Endothelial cell of hepatic sinusoid (primary cell): ENCODE results near the gene TOB2.
"Not testable (repeated sequence)": the region's sequence is repeated elsewhere in the genome, so short reads cannot be mapped to it uniquely, and the experiment has no call there.

Experiments used
- in situ Hi-C: cut with HindIII; loops from 2 replicates; pipeline ENCODE4 v1.10.0; 2017; ENCODE audit warnings: low sequenced_read_pairs

The TOB2 gene

DNA sequence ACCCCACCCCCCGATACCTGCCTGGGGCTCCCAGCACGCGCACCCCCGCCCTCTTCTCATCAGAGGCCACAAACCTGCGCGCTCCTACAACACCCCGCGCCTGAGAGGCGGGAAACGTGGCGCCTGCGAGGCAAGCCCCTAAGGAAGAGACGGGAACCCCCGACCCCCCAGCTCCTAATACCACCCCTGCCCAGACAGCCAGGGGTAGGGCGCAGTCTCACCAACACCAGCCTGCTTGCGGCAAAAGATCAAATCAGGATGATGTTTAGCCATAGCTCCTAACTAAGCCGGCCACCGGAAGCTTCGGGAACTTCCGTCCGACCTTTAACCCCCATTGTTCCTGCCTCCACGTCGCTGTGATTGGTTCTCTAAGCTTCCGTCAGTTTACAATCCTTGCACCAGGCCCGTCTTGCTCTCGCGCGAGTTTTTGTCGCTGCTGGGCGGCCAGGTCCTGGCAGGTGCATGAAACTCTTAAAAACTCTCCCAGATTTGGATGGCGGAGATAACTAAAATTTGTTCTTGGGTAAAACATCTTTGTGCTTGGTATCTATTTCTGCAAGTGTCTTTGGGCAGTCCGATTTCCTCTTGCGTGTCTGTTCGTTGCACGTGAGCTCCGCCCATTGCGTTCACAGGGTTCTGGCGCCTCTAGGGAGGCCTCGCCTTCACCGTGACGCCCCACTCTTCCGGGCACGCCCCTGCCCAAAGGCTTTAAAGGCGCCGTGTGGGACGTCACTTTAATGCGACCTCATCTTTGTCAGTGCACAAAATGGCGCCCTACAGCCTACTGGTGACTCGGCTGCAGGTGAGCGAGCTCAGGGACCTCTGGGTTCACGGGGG, 22.0 kb upstream of the TOB2 start, which contains the start of the genes ACO2 and PHF5A:
ACO2 (plus strand) TSS at position 737 of the 837 bp plus-strand sequence; CDS start at position 767, 30 bp downstream.
PHF5A (minus strand) TSS at position 312 of the 837 bp plus-strand sequence; CDS start at position 273, 39 bp downstream.
- in situ Hi-C loops: no loop called here

DNA sequence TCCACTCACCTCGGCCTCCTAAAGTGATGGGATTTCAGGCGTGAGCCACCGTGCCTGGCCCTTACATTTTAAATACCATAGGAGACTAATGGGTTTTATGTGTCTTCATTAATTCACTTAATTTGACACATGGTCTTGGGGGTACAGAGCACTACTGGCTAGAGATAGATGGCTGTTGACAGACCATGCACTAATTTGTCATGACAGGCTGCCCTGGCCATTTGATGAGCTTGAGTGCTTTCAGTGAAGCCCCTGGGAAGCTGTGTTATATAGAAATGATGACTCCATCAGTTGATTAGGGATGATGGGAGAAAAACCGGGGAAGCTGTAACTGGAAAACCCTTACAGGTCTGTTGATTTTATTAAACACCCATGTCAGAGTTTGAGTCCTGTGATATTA, 15.3 kb upstream of the TOB2 start:
- in situ Hi-C loops: no loop called here

- in situ Hi-C loops: not testable (repeated sequence)
Observed at GRCh38 chr22:41460071-41460470, 13.5 kb upstream of the TOB2 start.

- in situ Hi-C loops: no loop called here
Observed at GRCh38 chr22:41459431-41459830, 12.8 kb upstream of the TOB2 start.

DNA sequence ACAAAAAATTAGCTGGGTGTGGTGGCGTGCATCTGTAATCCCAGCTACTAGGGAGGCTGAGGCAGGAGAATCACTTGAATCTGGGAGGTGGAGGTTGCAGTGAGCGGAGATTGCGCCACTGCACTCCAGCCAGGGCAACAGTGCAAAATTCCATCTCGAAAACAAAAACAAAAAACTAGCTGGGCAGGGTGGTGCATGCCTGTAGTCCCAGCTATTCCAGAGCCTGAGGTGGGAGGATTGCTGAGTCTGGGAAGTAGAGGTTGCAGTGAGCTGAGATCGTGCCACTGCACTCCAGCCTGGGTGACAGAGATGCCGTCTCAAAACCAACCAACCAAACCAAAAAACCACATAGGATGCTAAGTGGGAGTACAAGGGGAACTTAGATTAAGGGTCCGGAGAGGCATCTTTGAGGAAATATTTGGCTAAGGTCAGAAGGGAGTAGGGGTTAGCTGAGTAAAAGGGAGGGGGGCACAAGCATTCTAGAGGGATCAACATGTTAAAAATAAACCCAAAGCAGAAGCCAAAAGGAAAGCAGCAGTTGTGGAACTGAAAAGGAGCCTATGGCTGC, 11.6 kb upstream of the TOB2 start:
- in situ Hi-C loops: no loop called here

GRCh38 chr22:41448189-41448808, 1.7 kb upstream of the TOB2 start:
- in situ Hi-C loops: loop anchor here (5.0 kb wide), 1 partner anchor 64 kb away; no protein-coding TSS in a partner anchor

GRCh38 chr22:41447435-41448188, 1.0 kb upstream of the TOB2 start:
- in situ Hi-C loops: loop anchor here (5.0 kb wide), 1 partner anchor 65 kb away; no protein-coding TSS in a partner anchor

DNA sequence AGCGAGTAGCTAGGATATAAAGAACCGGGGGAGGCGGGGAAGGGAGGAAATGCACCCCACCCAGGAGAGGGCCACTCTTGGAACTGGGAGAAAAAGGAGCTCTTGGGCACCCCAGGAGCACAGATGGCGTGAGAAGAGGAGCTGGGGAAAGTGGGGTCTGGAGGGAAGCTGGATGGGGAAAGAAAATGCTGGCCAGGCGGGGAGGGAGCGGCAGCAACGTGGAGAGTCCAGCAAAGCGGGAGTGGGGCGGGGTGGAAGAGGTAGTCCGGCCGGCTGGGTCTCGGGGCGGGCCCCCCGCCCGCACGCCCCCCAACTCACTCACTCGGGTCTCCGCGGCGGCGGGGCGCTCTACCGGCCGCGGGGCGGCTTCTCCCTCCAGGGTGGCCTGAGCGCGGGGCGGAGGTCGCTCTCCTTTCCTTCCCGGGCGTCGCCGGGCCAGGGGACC, 522 bp downstream of the TOB2 start:
- in situ Hi-C loops: loop anchor here (5.0 kb wide), 1 partner anchor 66 kb away; no protein-coding TSS in a partner anchor

GRCh38 chr22:41445129-41446056, 1.2 kb downstream of the TOB2 start:
- in situ Hi-C loops: loop anchor here (5.0 kb wide), 1 partner anchor 67 kb away; no protein-coding TSS in a partner anchor

GRCh38 chr22:41444360-41445128, 2.1 kb downstream of the TOB2 start:
- in situ Hi-C loops: loop anchor here (5.0 kb wide), 1 partner anchor 68 kb away; no protein-coding TSS in a partner anchor

DNA sequence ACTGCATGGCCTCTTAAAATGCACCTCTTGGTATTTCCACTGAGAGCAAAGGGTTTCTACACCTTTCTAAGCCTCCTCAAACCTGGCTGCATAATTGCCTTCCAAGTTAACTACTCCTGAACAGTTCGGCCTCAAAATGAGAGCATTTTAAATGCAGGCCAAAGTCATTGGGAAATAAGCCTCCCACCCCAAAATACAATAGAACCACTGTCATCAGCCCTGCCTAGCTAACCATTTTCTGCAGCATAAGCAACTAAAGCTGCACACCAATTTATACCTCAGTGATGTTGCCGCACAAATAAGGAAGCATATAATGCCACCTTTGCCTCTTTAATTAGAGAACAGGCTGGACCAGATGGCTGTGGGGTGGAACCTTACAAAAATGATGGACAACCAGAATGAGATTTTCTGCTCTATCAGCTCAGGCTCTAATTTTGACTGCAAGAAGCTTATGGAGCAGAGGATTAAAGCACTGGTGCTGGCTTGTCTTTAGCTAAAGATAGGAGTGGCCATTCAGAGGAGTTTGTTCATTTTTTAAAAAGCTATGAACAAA, 4.3 kb downstream of the TOB2 start:
- in situ Hi-C loops: no loop called here

DNA sequence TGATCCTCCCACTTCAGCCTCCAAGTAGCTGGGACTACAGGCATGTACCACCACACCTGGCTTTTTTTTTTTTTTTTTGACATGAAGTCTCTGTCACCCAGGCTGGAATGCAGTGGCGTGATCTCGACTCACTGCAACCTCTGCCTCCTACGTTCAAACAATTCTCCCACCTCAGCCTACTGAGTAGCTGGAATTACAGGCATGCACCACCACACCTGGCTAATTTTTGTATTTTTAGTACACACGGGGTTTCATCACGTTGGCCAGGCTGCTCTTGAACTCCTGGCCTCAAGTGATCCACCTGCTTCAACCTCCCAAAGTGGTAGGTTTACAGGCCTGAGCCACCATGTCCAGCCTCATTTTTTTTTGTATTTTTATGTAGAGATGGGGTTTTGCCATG, 6.1 kb downstream of the TOB2 start:
- in situ Hi-C loops: not testable (repeated sequence)

DNA sequence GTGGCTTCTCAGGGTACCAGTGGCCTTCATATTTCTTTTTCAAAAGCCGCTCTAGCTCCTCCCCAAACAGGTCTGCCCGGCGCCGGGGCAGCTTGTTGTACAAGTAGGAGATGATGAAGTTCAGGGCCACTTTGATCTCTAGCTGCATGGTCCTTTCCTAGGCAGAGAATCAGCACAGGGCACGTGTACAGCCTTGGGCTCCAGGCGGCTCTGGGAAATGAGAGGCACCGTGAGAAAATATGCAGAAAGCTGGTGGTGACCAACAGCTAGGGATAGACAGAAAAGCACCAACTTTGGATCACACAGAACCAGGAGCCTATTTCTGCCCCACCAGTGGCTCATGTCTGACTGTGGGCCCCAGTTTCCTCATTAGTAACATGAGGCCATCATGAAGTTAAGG, 9.4 kb downstream of the TOB2 start:
- in situ Hi-C loops: no loop called here

- in situ Hi-C loops: no loop called here
Observed at GRCh38 chr22:41436322-41437113, 10.1 kb downstream of the TOB2 start.

GRCh38 chr22:41435560-41435959, 11.0 kb downstream of the TOB2 start:
- in situ Hi-C loops: no loop called here

GRCh38 chr22:41434361-41435003, 12.1 kb downstream of the TOB2 start:
- in situ Hi-C loops: not testable (repeated sequence)

DNA sequence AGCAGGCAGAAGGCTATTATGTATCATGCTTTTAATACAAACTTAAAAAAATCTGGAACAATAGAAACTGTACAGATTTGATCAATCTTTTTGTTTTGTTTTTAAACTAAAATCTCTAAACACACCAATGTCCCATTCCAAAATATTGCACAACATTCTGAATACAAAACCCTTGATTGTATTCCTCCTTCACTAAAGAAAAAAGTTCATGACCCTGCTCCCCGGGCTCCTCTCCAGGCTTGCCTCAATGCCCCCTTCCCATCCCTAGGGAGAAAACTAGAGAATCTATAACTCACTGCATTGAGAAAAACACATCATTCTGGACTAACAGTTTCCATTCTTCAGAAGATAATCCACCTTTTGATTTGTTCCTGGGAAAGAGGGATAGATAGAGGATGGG, 13.1 kb downstream of the TOB2 start:
- in situ Hi-C loops: not testable (repeated sequence)
